GM19463 (cell line): ENCODE data around the gene CACNA2D3.
A peak's percentile ranks its signal among the peaks of the same experiment; 100 is the strongest.

Experiments
- ATAC-seq: cut with Tn5 transposase; IDR thresholded peaks from one replicate; pipeline ENCODE4 v1.9.1; 2021; ENCODE audit warnings: mild to moderate bottlenecking, moderate library complexity; ENCODE audit not compliant: unreplicated experiment

The CACNA2D3 gene

GRCh38 chr3:54826251-54826691 is 703.9 kb downstream of the CACNA2D3 start:
- no peak for ATAC-seq

DNA sequence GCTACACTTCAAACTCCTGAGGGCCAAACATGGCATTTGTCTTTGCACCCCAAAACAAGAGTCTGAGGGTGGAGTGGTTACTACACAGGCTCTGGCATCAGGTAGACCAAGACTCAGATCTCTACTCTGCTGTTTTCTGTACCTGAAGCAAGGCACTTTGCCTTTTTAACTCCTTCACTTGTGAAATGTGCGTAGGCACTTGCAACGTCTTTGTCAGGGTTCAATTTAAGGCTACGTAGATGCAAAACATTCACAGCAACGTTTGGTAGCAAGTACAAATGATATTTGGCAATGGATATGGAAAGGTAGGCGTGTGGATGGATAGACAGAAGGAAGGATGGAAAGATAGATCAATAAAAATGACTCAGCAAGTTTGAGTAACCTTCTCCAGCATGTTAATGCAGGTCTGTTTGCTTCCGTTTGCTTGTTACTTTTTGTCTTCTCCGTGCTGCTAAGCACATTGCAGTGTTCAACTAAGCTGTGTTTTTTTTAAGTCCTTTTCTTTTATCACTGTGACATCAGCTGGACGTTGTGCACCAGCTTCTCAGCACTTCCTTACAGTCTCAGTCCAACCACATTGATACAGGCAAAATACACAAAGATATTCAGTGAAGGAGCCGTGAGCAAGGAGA is 704.8 kb downstream of the CACNA2D3 start:
- ATAC-seq, result no peak

- no peak for ATAC-seq
Observed at GRCh38 chr3:54827776-54828175, 705.4 kb downstream of the CACNA2D3 start.

- no peak for ATAC-seq
Observed at GRCh38 chr3:54830658-54831057, 708.3 kb downstream of the CACNA2D3 start.

DNA sequence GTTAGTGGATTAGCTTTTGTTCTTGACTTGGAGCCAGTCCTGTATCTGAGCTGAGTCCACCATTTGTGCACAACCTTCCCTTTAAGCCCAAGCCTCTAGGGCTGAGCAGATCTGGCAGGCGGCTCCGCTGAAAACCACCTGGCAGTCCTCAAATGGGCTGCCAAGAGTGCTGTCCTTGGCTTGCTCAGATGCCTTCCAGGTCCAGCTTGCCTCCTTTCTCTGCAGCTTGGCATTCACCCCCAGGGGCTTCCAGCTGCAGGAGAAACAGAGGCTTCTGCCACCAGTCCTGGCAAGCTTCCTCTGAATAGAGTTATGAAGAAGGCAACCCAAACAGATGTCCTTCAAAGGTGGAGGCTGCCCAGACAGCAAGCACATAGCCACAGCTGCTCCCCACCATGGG is 708.8 kb downstream of the CACNA2D3 start:
- no peak for ATAC-seq

DNA sequence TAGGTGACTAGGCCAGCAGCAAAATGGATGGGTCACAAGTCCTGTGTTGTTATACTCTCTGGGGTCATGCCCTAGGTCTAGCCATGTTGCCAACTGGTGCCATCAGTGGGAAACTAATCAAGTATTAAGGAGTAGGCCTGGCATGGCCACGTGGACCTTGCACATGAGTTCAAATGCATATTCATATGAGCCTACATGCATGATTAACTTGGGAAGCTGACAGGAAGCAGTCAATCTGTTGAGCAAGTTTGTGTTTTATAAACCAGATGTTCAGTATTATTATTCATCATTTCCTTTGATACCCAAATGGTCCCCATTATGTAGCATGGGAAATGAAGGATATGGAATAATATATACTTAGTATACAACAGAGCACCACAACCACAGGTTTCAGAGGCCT is 710.5 kb downstream of the CACNA2D3 start:
- ATAC-seq, result no peak

- no peak for ATAC-seq
Observed at GRCh38 chr3:54835701-54836100, 713.3 kb downstream of the CACNA2D3 start.

- ATAC-seq, result no peak
Observed at GRCh38 chr3:54836871-54837270, 714.5 kb downstream of the CACNA2D3 start.

GRCh38 chr3:54837964-54838363 is 715.6 kb downstream of the CACNA2D3 start:
- ATAC-seq, result no peak

DNA sequence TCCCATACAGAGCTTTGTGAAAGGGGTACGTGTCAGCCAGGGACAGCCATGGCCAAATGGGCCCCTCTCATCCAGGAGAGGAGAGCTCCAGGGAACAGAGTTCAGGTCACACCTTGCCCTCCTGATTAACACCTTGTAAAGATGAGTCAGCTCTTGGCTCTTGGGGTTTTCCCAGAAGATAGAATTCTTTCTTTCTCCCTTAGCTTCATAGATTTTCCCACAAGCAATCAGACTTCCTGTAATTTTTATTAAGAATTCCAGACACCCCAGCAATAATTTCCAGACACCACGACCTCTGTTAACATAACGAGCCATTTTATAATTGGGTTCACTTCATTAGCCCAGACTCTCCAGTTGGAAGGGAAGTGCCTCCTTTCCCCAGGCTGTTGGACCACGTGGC is 719.1 kb downstream of the CACNA2D3 start:
- no peak for ATAC-seq

GRCh38 chr3:54843352-54843751 is 721.0 kb downstream of the CACNA2D3 start:
- ATAC-seq, result no peak

GRCh38 chr3:54844211-54844610 is 721.9 kb downstream of the CACNA2D3 start:
- no peak for ATAC-seq

- ATAC-seq, result no peak
Observed at GRCh38 chr3:54845011-54845410, 722.7 kb downstream of the CACNA2D3 start.

DNA sequence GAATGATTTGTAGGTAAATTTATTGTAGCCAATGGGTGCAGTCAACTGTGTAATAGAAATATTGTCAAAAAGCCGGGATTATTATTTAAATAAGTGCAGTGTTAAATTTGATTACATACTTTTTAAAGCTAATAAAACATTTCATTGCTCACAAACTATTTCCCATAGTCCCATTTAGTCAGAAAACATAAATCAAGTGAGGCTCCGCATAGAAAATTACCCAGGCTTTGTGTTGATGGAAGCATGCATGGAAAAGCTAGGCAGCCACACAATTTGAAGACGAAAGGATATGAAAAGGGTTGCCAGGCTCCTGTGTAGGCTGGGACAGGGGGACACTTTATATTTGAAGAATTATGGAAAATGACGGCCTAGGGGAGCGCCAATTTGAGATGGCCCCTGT is 723.2 kb downstream of the CACNA2D3 start:
- ATAC-seq, result no peak

GRCh38 chr3:54846119-54846518 is 723.8 kb downstream of the CACNA2D3 start:
- ATAC-seq, result no peak

DNA sequence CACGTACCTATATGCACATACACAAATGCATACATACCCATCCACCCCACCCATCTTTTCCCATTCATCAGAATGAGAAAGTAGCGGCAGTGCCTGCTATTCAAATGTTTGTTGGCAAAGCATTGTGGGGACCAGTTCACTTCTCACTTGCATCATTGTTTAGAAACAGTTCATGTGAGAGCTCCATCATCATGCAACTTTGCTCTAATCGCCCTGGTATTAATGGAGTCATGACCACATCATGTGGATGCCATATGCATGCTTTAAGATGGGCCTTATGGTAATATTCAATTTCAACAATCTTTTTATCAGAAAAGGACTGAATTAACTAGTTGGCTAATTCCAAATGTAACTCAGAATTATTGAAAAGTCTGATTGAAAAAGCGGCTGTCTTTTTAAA is 725.0 kb downstream of the CACNA2D3 start:
- no peak for ATAC-seq

GRCh38 chr3:54849360-54849759 is 727.0 kb downstream of the CACNA2D3 start:
- no peak for ATAC-seq

GRCh38 chr3:54850484-54851018 is 728.2 kb downstream of the CACNA2D3 start:
- no peak for ATAC-seq

GRCh38 chr3:54853573-54854404 is 731.4 kb downstream of the CACNA2D3 start:
- ATAC-seq, result peak; percentile 67

GRCh38 chr3:54856271-54856670 is 733.9 kb downstream of the CACNA2D3 start:
- no peak for ATAC-seq

DNA sequence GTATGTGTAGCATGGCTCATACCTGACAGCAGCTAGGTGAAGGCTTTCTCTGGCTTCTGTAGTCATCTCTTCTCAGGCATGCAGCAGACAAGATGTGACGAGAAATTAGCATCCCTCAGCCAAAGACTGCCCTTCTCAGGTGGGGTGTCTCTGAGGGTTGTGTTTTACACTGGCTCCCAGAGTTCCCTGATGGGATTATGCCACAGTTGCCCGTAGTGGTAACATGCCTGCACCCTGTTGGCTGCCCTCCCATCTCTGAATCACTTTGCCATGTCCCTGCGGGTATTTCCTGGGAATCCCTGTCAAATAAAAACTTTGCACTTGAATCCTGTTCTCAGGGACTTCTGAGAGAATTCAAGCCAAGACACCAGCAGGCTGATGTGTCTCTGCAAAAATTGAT is 735.0 kb downstream of the CACNA2D3 start:
- no peak for ATAC-seq
